Hepatocyte (in vitro differentiated cells): Measurements from ENCODE around the gene TBC1D22B. TPM values are rescaled to one million over a fixed set of nuclear protein-coding genes. Genes with fewer than 3 reads are reported as not detected.

ENCODE experiments used
- DNase-seq: peaks from one replicate; pipeline ENCODE4 v3.0.0-alpha.2; 2016; ENCODE audit warnings: low spot score
- H2AFZ ChIP-seq: fragments of 200-600 bp; sonication (generic); 2 replicates; pipeline ENCODE4 v1.6.0; 2016; ENCODE audit warnings: antibody characterized with exemption, mild to moderate bottlenecking
- H3K27ac ChIP-seq: fragments of 200-600 bp; sonication (generic); 2 replicates; pipeline ENCODE4 v1.5.1; 2016; ENCODE audit warnings: mild to moderate bottlenecking
- H3K27me3 ChIP-seq: fragments of 200-600 bp; sonication (generic); 2 replicates; pipeline ENCODE4 v1.6.1; 2016
- H3K36me3 ChIP-seq: fragments of 200-600 bp; sonication (generic); replicated peaks from 2 replicates; pipeline ENCODE4 v1.5.1; 2016; ENCODE audit warnings: low read depth; ENCODE audit not compliant: insufficient read depth
- H3K4me1 ChIP-seq: fragments of 200-600 bp; sonication (generic); 2 replicates; pipeline ENCODE4 v1.5.1; 2016; ENCODE audit warnings: mild to moderate bottlenecking, moderate library complexity; ENCODE audit not compliant: insufficient read depth
- H3K4me2 ChIP-seq: fragments of 200-600 bp; sonication (generic); 2 replicates; pipeline ENCODE4 v1.6.0; 2016
- H3K4me3 ChIP-seq: fragments of 200-600 bp; sonication (generic); 2 replicates; pipeline ENCODE4 v1.5.1; 2016; ENCODE audit warnings: mild to moderate bottlenecking
- H3K79me2 ChIP-seq: fragments of 200-600 bp; sonication (generic); 2 replicates; pipeline ENCODE4 v1.6.0; 2017; ENCODE audit warnings: mild to moderate bottlenecking
- H3K9me2 ChIP-seq: fragments of 200-600 bp; sonication (generic); replicated peaks from 2 replicates; pipeline ENCODE4 v1.6.0; 2017; ENCODE audit warnings: mild to moderate bottlenecking; ENCODE audit not compliant: insufficient read depth
- H3K9me3 ChIP-seq: fragments of 200-600 bp; sonication (generic); 2 replicates; pipeline ENCODE4 v1.5.1; 2016; ENCODE audit warnings: low read depth, mild to moderate bottlenecking
- H4K20me1 ChIP-seq: fragments of 200-600 bp; sonication (generic); 2 replicates; pipeline ENCODE4 v1.6.0; 2016; ENCODE audit warnings: mild to moderate bottlenecking; ENCODE audit not compliant: insufficient read depth, poor library complexity, severe bottlenecking
- CTCF ChIP-seq: fragments of 200-600 bp; sonication (generic); IDR thresholded peaks from 2 replicates; pipeline ENCODE4 v1.5.1; 2016; ENCODE audit warnings: antibody characterized with exemption, mild to moderate bottlenecking; ENCODE audit not compliant: poor library complexity
- EZH2 ChIP-seq: fragments of 200-600 bp; sonication (generic); IDR thresholded peaks from 2 replicates; pipeline ENCODE4 v1.6.1; 2016; ENCODE audit warnings: antibody characterized with exemption, mild to moderate bottlenecking, borderline replicate concordance
- EZH2phosphoT487 ChIP-seq: fragments of 200-600 bp; sonication (generic); IDR thresholded peaks from one replicate; pipeline ENCODE4 v1.6.1; 2018; ENCODE audit warnings: antibody characterized with exemption, mild to moderate bottlenecking, low read depth, moderate library complexity; ENCODE audit not compliant: unreplicated experiment, severe bottlenecking
- WGBS: methylation state at CpG from one replicate; pipeline ENCODE4 v1.1.6; 2016; ENCODE audit warnings: low lambda C conversion rate; ENCODE audit errors: missing lambda C conversion rate; 5-methylcytosine and 5-hydroxymethylcytosine counted together
- polyA plus RNA-seq: library from polyadenylated mRNA; unstranded; fragments of >200 nt; fragmentation: Nextera tagmentation; extraction: Ambion mirVana; gene quantifications from 2 replicates; pipeline ENCODE4 v1.2.1, GENCODE V29; 2016
- total RNA-seq: library from RNA; depleted of rRNA; stranded (reverse); fragments of >200 nt; gene quantifications from 2 replicates; pipeline ENCODE4 v1.2.3, GENCODE V29; 2014

Gene TBC1D22B
- total and polyA plus RNA-seq, 2 experiments from 2014 or later: 5.2 to 8.2 TPM

- no peaks in the 10 kb centered on the region for H3K27me3 ChIP-seq
- no peaks in the 10 kb centered on the region for H3K9me2 ChIP-seq
- TF ChIP-seq EZH2phosphoT487: no peak
- TF ChIP-seq EZH2: no peak
- TF ChIP-seq CTCF: no peak
- H3K4me1 ChIP-seq: peaks cover 14% of the 10 kb centered on the region
- H3K27ac ChIP-seq: no peak overlapping the region
- H3K4me3 ChIP-seq: no peak overlapping the region
- no peaks in the 10 kb centered on the region for H3K9me3 ChIP-seq
- no peak for DNase-seq
- no peaks in the 10 kb centered on the region for H3K79me2 ChIP-seq
- H3K4me2 ChIP-seq: no peak overlapping the region
- no peaks in the 10 kb centered on the region for H3K36me3 ChIP-seq
- no peaks in the 10 kb centered on the region for H4K20me1 ChIP-seq
- H2AFZ ChIP-seq: no peak overlapping the region
- WGBS: 97% methylated on average over 7 of the region's 7 CpGs
Observed at GRCh38 chr6:37316071-37316470, 58.5 kb downstream of the TBC1D22B start.

GRCh38 chr6:37317312-37318038 is 59.9 kb downstream of the TBC1D22B start:
- H3K4me2 ChIP-seq: no peak overlapping the region
- peaks cover 2% of the 10 kb centered on the region for H3K4me1 ChIP-seq
- TF ChIP-seq EZH2: no peak
- TF ChIP-seq CTCF: no peak
- no peak for TF ChIP-seq EZH2phosphoT487
- no peaks in the 10 kb centered on the region for H3K27me3 ChIP-seq
- H3K9me2 ChIP-seq: no peaks in the 10 kb centered on the region
- H3K27ac ChIP-seq: no peak overlapping the region
- H2AFZ ChIP-seq: no peak overlapping the region
- no peaks in the 10 kb centered on the region for H3K79me2 ChIP-seq
- H4K20me1 ChIP-seq: no peaks in the 10 kb centered on the region
- no peak for DNase-seq
- H3K9me3 ChIP-seq: no peaks in the 10 kb centered on the region
- H3K36me3 ChIP-seq: no peaks in the 10 kb centered on the region
- H3K4me3 ChIP-seq: no peak overlapping the region
- 95% methylated on average over 5 of the region's 5 CpGs for WGBS

- Histone ChIP-seq H3K79me2 (no peaks in the 10 kb centered on the region), H3K4me2 (no peak overlapping the region)
Observed at GRCh38 chr6:37319156-37319555, 61.6 kb downstream of the TBC1D22B start.

More at GRCh38 chr6:37319156-37319555, 61.6 kb downstream of the TBC1D22B start:
- TF ChIP-seq EZH2: no peak
- no peak for TF ChIP-seq EZH2phosphoT487
- no peak for TF ChIP-seq CTCF
- Histone ChIP-seq H3K4me3 (no peak overlapping the region), H4K20me1 (no peaks in the 10 kb centered on the region), H3K36me3 (no peaks in the 10 kb centered on the region), H3K27me3 (no peaks in the 10 kb centered on the region), H3K9me2 (no peaks in the 10 kb centered on the region), H2AFZ (no peak overlapping the region), H3K27ac (no peak overlapping the region), H3K9me3 (no peaks in the 10 kb centered on the region), H3K4me1 (peaks cover 11% of the 10 kb centered on the region)
- no peak for DNase-seq
- WGBS: 75% methylated on average over 3 of the region's 3 CpGs
